Activated CD4-positive, alpha-beta T cell treated with anti-CD3 and anti-CD28 coated beads, Interleukin-2, amount 50 U/mL, for 1 hour (primary cell): ENCODE results near the gene LCA5L.
"Not testable (repeated sequence)": the region's sequence is repeated elsewhere in the genome, so short reads cannot be mapped to it uniquely, and the experiment has no call there.

Experiments
- DNase-seq: peaks from one replicate; pipeline ENCODE4 v3.0.0-alpha.2; 2020

Gene LCA5L

DNA sequence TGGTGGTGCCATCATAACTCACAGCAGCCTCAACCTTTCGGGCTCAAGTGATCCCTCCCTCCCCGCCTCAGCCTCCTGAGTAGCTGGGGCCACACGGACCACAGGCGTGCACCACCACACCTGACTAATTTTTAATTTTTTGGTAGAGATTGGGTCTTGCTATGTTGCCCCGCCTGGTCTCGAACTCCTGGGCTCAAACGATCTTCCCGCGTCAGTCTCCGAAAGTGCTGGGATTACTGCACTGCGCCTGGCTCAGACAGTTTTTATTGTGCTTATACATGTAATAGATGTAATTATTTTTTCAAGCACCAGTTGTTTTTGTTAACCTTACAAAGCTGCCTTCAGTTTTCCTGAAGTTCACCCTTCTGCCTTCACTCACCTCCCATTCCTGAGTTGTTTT, 58.7 kb downstream of the LCA5L start:
- no peak for DNase-seq

DNA sequence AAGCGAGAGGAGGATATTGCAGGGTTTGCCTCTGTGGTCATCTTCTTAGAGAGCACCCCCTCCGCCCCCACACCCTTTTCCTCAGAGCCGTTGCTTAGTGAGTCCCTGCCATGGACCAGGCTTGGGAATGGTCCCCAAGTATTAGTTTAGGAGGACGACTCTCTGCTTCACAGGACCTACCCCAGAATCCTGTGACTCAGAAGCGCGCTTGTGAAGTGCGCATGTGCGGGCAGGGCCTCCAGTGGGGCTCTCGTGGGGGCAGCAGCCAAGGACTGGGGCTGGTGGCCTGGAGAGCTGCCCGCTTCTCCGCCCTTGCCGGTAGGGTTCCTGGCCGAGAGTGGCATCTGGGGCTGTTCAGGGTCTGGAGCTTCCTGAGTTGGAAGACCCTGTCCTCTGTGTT, 59.4 kb downstream of the LCA5L start:
- DNase-seq: no peak

DNA sequence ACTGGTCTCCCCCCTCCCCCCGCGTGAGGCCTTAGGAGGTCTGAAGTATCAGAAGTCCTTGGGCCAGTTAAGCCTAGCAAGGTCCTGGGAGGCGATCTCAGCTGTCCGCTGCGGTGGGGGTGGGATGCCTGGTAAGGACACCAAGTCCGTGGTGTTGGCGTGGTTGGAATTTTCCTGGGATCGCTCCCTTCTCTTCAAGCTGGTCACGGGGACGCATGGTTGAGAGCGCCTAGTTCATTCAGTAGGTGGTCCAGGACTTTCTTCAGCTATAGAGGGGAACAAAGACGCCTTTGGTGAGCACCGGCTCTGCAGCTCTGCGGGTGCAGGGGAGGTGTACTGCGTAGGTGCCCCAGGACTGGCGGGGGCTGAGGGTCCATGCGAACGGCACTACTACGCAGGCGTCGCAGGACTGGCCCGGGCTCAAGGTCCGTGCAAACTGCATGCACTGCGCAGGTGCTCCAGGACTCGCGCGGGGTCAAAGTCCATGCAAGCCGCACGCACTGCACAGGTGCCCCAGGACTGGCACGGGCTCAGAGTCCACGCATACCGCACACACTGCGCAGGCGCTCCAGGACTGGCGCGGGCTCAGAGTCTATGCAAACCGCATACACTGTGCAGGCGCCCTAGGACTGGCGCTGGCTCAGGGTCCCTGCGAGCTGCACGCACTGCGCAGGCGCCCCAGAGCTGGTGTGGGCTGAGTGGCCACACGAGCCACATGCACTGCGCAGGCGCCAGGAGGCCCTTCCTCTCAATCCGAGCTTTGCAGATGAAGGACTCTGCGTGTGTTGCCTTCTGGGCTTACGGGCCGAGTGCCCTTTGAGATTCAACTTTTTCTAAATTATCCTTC, 60.1 kb downstream of the LCA5L start:
- peak; percentile 45 for DNase-seq

DNA sequence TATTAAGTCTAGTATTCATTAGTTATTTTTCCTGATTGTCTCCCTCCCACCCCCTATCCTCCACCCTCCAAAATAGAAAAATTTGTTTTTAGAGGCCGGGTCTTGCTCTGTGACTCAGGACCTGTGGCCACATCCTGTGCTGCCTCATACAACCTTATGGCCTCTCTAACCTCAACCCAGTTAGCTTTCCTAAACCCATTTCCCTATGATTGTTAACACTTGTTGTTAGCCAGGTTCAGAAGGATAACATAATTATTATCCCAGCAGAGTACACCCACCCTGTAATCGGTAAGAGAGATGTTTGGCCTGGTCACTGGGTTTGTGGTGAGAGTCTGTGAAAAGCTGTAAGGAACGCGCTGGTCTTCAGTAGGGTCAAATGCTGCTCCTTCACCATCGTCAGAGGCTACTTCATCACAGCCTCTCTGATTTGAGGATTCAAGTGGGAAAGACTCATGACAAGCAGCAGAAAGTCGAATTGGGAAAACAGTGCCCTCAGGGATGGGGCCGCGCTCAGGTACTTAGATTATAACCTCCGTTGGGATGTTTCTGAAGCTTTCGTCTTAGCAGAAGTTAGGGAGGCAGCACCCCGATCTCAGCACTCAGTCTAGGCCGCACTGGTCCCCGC, 60.8 kb downstream of the LCA5L start:
- no peak for DNase-seq

DNA sequence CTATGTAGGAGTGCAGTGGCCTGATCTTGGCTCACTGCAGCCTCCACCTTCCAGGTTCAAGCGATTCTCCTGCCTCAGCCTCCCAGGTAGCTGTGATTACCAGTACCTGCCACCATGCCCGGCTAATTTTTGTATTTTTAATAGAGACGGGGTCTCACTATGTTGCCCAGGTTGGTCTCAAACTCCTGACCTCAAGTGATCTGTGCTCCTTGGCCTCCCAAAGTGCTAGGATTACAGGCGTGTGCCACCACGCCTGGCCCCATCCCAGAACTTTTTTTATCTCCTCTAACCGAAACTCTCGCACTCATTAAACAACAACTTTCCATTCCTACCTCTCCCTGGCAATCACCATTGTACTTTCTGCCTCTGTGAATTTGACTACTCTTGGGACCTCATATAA, 63.5 kb downstream of the LCA5L start:
- DNase-seq: not testable (repeated sequence)

DNA sequence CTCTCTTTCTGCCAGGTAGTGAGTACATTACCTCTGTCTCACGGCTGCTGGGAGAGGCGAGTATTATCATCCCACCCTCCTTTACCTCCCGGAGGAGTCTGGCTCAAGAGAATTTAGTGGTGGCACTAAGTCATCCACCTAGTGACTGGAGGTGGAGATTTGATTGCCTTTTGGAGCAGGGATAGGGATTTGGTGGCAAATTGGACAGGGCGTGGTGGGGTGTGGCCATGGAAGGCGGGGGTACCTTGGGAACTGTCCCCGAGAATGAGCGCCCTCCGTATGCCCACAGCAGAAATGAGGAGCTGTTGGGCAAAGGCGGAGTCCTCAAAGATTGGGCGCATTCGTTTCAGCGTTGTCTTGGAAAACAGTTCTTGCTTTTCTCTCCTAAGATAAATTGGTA, 64.6 kb downstream of the LCA5L start:
- DNase-seq: no peak

DNA sequence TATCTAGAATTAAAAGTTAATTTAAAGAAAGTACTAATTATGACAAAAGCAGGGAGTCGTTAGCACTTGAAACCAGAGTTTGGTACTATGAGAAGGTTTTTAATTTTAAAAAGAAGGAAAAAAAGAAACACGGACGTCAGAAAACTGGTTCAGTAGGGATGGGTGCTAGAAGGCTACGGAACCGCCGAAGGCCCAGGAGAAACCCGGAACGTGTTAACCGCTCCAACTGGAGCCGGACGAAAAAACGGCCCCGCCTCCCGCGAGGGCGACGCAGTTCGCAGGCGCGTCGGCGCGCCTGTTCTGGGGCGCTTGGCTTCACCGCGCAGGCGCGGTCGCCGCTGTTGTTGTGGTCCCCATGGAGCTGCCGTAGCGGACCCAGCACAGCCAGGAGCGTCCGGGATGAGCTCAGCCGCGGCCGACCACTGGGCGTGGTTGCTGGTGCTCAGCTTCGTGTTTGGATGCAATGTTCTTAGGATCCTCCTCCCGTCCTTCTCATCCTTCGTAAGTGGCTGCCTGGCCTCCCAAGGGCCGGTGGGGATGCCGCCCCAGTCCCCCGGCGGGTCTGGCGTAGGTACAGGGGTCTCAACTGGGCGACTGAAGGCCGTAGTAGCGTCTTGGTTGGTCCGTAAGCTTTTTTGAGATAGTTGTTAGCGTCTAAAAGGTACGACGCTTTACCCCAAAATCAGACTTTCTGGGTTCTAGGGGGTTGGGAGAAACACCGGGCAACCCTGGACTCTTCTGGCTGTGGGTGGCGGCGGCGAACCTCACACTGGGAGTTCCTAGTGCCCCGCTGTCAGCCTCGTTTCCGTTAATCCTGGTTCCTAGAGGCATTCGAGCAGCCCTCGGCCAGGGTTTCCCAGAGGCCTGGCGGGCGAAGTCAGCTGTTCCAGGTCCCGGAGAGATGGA, 65.3 kb downstream of the LCA5L start:
- peak; percentile 86 for DNase-seq

DNA sequence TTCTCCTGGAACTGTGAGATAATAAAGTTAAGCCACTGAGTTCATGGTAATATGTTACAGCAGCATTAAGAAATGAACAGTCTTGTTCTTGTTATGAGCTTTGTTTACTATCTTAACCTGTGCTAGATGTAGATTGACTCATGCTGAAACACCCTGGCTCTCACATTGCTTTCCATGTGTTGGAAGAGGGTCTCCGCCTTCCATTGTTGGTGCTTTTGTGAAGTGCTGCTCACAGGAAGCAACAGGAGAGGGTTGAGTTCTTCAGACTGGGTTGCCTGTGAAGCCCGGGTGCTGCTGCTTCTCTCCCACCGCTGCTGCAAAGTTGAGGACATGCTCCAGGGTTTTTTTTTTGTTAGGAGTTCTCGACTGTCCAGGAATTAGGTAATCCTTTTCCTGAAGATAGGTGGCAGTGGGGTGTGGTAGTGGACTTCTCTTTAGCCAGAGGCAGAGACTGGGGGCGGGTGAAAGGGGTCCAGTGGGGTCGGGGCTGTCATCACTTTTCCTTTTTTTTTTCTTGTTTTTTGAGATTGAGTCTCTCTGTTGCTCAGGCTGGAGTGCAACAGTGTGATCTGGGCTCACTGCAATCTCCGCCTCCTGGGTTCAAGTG, 68.0 kb downstream of the LCA5L start:
- DNase-seq: no peak

DNA sequence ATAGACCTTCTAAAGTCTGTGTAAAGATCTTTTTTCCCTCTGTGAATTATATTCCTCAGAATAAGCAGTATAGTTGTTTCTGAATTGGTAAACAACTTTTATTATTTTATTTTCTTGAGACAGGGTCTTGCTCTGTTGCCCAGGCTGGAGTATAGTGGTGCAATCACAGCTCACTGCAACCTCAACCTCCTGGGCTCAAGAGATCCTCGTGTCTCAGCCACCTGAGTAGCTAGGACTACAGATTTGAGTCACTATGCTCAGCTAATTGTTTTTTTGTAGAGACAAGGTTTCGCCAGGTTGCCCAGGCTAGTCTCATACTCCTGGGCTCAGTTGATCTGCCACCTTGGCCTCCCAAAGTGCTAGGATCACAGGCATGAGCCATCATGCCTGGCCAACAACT, 70.1 kb downstream of the LCA5L start:
- DNase-seq: no peak

DNA sequence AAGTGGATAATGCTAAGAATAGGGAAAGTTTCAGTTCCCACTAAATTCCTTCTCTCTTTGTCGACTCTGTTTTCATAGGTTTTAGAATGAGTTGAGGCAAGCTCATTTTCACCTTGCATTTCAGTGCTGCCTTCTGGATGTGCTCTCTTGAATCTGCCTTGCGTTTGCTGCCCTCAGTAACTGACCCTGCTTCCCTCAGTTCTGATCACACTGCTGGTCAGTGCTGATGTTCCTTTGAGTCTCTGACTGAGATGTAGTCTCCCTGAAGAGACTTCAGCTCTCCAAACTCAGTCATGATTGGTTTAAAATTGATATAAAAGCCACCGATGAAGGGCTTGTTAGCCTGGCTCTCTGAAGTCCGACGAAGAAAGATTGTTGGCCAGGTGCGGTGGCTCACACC, 71.5 kb downstream of the LCA5L start:
- DNase-seq: no peak

DNA sequence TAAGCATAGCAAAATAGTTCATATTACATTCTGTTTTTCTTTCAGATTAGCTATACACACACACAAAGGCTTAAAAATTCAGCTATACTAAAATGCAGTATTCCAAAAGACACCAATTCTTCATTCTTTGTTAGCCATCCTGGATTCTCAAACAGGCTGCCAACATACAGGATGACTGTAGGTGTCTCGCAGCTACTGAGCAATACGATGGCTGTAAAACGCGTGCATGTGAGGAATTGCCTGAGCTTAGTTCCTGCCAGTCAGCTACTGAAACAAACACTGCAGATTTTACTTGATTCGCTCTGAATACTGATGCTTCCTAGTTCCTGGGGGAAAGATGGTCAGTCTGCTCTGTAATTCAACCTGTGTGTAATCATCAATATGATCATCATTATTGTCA, 71.9 kb downstream of the LCA5L start:
- DNase-seq: no peak

DNA sequence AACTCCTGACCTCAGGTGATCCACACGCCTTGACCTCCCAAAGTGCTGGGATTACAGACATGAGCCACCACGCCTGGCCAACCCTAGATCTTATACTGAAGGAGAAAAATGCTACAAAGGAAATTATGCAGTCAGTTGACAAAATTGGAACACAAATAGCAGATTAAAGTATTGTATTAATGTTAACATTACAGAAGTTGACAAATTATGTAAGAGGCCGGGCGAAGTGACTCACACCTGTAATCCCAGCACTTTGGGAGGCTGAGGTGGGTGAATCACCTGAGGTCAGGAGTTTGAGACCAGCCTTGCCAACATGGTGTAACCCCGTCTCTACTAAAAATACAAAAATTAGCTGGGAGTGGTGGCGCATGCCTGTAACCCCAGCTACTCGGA, 75.7 kb downstream of the LCA5L start:
- not testable (repeated sequence) for DNase-seq

DNA sequence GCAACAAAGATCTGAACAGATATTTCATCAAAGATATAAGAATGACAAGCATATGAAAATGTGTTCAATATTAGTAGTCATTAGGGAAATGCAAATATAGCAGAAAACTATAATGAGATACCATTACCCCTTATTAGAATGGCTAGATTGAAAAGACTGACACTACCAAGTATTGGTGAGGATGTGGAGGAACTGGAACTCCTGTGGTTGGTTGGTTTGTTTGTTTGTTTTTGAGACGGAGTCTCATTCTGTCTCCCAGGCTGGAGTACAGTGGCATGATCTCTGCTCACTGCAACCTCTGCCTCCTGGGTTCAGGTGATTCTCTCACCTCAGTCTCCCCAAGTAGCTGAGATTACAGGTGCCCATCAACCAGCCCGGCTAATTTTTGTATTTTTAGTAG, 77.8 kb downstream of the LCA5L start:
- no peak for DNase-seq

DNA sequence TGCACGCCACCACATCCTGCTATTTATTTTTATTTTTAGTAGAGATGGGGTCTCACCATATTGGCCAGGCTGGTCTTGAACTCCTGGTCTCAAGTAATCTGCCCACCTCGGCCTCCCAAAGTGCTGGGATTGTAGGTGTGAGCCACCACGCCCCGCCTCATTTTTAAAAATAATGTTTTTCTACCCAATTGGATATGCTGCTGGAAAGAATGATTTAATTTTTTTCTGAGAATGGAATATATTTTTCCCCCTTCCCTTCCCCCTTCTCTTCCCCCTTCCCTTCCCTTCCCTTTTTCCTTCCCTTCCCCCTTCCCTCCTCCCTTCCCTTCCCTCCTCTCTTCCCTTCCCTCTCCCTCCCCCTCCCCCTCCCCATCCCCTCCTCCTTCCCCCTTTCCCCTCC, 79.0 kb downstream of the LCA5L start:
- no peak for DNase-seq

DNA sequence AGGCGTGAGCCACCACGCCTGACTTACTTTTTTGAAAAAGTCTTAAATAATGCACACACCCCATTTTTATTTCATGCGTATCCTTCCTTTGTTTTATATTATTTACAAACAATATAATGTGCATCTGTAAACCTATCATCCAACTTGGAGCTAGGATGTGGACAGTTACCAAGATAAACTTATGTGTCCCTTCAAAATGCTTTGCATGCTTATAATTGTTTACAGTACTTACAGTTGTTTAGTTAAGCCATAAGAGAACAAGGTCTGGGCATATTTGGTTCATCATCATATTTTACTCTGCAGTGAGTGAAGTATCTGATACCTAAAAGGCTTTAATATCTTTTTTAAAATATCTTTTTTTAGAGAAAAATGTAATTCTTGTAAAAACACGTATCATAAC, 80.6 kb downstream of the LCA5L start:
- no peak for DNase-seq

DNA sequence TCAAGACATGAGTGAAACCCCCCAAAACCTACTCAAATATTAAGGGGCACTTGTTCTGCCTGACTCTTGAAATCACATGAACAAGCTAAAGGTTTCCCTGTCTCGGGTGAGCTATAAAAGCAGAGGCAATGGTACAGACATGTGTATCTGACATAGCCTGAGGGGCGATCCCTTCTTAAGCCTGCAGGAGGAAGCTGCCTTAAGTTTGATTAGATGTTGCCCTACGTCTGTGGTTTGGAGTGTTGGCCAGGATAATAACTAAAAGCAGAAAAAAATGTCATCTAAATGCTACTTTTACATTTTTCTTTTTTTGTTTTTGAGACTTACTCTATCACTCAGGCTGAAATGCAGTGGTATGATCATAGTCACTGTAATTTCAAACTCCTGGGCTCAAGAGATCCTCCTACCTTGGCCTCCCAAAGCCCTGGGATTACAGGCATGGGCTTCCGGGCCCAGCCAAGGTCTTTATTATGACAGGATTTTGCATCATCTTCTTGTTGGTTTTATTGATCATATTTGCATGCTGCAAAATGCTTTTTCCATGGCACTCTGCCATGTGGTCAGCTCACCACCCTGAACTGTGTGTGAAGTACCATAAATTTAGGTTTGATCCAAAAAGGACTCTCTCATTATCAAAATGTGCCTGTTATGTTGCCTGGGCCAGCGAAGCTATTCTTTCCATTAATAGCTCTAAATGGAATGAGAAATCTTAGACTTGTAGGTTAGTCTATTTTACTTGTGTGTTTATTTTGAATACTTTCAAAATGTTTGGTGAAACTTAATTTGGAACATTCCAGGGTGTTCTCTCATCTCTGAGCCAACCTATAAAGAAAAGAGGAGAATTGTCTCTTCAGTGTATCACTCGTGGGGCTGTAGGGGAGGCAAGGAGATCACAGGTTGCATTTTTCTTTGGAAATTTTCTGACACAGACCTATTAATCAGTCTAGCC, 81.7 kb downstream of the LCA5L start:
- DNase-seq: no peak

DNA sequence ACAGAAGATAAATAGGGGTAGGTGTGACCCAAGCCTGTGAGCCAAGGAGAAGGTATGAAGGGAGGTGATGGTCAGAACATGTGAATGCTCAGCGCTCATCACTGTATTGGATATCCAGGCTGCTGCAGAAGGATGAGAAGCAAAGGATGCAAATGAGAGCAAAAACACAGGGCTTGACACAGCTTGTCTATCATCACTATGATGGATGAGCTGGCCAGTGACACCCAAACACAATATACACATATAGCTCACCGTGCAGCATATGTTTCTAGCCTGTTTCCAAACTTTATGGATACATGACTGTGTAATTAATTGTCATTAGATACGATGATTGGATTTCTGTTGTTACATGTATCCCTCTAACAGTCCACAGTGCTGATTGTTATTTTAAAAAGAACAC, 82.8 kb downstream of the LCA5L start:
- DNase-seq: no peak

DNA sequence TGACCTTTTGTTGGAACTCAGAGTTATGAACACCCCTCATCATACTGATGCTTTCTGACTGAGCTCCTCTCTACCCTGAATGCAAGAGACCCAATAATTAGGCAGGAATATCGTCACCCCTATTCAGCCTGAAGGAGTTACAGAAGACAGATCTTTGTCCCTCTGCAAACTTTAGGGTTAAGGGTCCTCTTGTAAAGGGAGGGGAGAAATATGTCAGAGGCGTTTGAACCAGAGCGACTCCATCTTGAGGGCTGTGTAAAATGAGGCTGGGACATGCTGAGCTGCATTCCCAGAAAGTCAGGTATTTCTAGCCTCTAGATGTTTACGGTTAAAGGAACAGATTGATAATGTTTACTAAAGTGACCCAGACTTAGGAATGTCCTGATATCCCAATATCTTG, 86.2 kb downstream of the LCA5L start:
- no peak for DNase-seq
